Right lobe of liver (tissue), 6 donors: Measurements from ENCODE around the gene PTGDR2. TPM values are rescaled to one million over a fixed set of nuclear protein-coding genes. Genes with fewer than 3 reads are reported as not detected.

Experiments
- ATAC-seq, 4 donors: fragments of 200-7000 bp; cut with Tn5 transposase; one replicate each; pipeline ENCODE4 v1.9.1; 2020; ENCODE audit warnings: mild to moderate bottlenecking in 4 of 4, moderate library complexity in 4 of 4
- DNase-seq, 3 donors: peaks; one replicate each; pipeline ENCODE4 v3.0.0-alpha.2; 2020
- H3K27ac ChIP-seq, 3 donors: fragments of 200-600 bp; one replicate each; pipeline ENCODE4 v1.8.0; 2022
- H3K27me3 ChIP-seq, 2 donors: fragments of 200-600 bp; one replicate each; pipeline ENCODE4 v1.8.0; 2022
- H3K36me3 ChIP-seq, 4 donors: fragments of 200-600 bp; sonication (generic) in 1 of 4; one replicate each; pipeline versions ENCODE4 v1.5.1 to v1.8.0; 2017 to 2022; ENCODE audit warnings: control low read depth in 1 of 4
- H3K4me1 ChIP-seq, 4 donors: fragments of 200-600 bp; sonication (generic) in 1 of 4; one replicate each; pipeline versions ENCODE4 v1.5.1 to v1.8.0; 2017 to 2022; ENCODE audit warnings: control low read depth in 1 of 4
- H3K4me3 ChIP-seq, 3 donors: fragments of 200-600 bp; one replicate each; pipeline ENCODE4 v1.8.0; 2022
- H3K9me3 ChIP-seq, 4 donors: fragments of 200-600 bp; sonication (generic) in 1 of 4; one replicate each; pipeline versions ENCODE4 v1.5.1 to v1.8.0; 2017 to 2022; ENCODE audit warnings: control low read depth in 1 of 4
- POLR2A ChIP-seq: fragments of 450-650 bp; IDR thresholded peaks from one replicate; pipeline ENCODE4 v1.6.1; 2017; ENCODE audit warnings: antibody characterized with exemption, mild to moderate bottlenecking
- whole genome bisulfite sequencing: methylation state at CpG from one replicate; pipeline ENCODE4 v1.1.6; 2018; ENCODE audit warnings: low coverage, low lambda C conversion rate; ENCODE audit not compliant: insufficient coverage; ENCODE audit errors: missing lambda C conversion rate; 5-methylcytosine and 5-hydroxymethylcytosine counted together
- intact Hi-C, 2 donors: fragments of 100-400 bp; cut with DNase I; formaldehyde crosslinking; loops; one replicate each; pipeline versions ENCODE4 v1.11.2 to v1.14.1; 2022
- total RNA-seq, 6 experiments: library from RNA; depleted of rRNA in 2 of 6; stranded (reverse); fragments of >200 nt in 2 of 6; fragmentation: NEBNext Ultra II Directional in 3 of 6; extraction: Animal tissue kit (Norgen Biotek cat#: 25700) in 3 of 6; gene quantifications; one replicate each; pipeline versions ENCODE4 v1.1.0 to v1.2.4, GENCODE V29; 2016 to 2023
- TF ChIP-seq, protein P1 (sequence below), 4 donors: fragments of 200-600 bp in 3 of 4; fragments of 450-650 bp in 1 of 4; IDR thresholded peaks; one replicate each; pipeline versions ENCODE4 v1.5.1 to v1.8.0; 2016 to 2022; ENCODE audit warnings: antibody characterized with exemption in 4 of 4, mild to moderate bottlenecking in 2 of 4
- donor health status: DM: no; HTN: yes; CAD: no.
- donor health status: DM: no; HTN: no; CAD: no.
- donor health status: DM: no; HTN: no; CAD: no.
- donor health status: DM: no; HTN: yes; CAD: no.
- donor health status: DM: no; HTN: yes; CAD: no.

The PTGDR2 gene
- total RNA-seq, 6 experiments from 2014 or later = 0.07 to 0.18 (median 0.12) TPM; not detected in 1

- intact Hi-C loops = loop anchor here in 1 of 2 donors (5.0 kb wide), 1 partner anchor 52 kb away; no protein-coding TSS in a partner anchor
- ATAC-seq = no peak
- no peaks in the 10 kb centered on the region for H3K27me3 ChIP-seq
- H3K36me3 ChIP-seq = peaks cover 0 to 3% (median 0%) of the 10 kb centered on the region in 4 donors
- TF ChIP-seq, protein P1, sequence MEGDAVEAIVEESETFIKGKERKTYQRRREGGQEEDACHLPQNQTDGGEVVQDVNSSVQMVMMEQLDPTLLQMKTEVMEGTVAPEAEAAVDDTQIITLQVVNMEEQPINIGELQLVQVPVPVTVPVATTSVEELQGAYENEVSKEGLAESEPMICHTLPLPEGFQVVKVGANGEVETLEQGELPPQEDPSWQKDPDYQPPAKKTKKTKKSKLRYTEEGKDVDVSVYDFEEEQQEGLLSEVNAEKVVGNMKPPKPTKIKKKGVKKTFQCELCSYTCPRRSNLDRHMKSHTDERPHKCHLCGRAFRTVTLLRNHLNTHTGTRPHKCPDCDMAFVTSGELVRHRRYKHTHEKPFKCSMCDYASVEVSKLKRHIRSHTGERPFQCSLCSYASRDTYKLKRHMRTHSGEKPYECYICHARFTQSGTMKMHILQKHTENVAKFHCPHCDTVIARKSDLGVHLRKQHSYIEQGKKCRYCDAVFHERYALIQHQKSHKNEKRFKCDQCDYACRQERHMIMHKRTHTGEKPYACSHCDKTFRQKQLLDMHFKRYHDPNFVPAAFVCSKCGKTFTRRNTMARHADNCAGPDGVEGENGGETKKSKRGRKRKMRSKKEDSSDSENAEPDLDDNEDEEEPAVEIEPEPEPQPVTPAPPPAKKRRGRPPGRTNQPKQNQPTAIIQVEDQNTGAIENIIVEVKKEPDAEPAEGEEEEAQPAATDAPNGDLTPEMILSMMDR (IDR thresholded peaks at IDR 0.05) = no peak
- TF ChIP-seq POLR2A = no peak
- 96% methylated on average over 4 of the region's 29 CpGs for WGBS
- DNase-seq = no peak
- H3K4me3 ChIP-seq = no peak overlapping the region
- no peak overlapping the region for H3K27ac ChIP-seq
- no peaks in the 10 kb centered on the region for H3K9me3 ChIP-seq
- H3K4me1 ChIP-seq = peaks cover 0 to 5% (median 0%) of the 10 kb centered on the region in 4 donors
Observed at GRCh38 chr11:60849641-60850520, 5.9 kb downstream of the PTGDR2 start.

GRCh38 chr11:60848714-60849151, 7.0 kb downstream of the PTGDR2 start:
- H3K36me3 ChIP-seq = peaks cover 0 to 3% (median 0%) of the 10 kb centered on the region in 4 donors

DNA sequence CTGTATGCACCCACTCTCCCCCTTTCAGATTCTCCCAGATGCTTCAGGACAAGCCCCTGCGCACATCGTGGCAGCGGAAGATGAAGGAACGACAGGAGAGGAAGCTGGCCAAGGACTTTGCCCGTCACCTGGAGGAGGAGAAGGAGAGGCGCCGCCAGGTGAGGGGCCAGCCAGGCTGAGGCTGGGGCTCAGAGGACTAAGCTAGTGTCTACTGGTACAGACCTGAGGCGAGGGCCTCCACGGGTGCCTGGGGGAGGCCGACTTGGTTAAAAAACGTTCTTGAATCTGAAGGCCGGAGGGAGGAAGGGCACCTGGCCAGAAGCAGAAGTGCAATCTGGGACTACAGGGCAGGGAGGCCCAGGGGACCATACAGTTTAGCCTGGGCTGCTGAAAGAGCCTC, 7.9 kb downstream of the PTGDR2 start:
- Histone ChIP-seq H3K36me3 (peaks cover 0 to 3% (median 0%) of the 10 kb centered on the region in 4 donors), H3K27me3 (no peaks in the 10 kb centered on the region), H3K4me1 (peaks cover 0 to 15% (median 6%) of the 10 kb centered on the region in 4 donors), H3K27ac (no peak overlapping the region), H3K4me3 (no peak overlapping the region), H3K9me3 (no peaks in the 10 kb centered on the region)
- intact Hi-C loops = loop anchor here in 1 of 2 donors (5.0 kb wide), 1 partner anchor 54 kb away; no protein-coding TSS in a partner anchor
- no peak for TF ChIP-seq POLR2A
- TF ChIP-seq, protein P1 (IDR thresholded peaks at IDR 0.05) = no peak
- no CpG with 5 or more reads among the region's 12 CpGs for WGBS
- no peak for DNase-seq
- no peak for ATAC-seq

More at GRCh38 chr11:60848714-60849151, 7.0 kb downstream of the PTGDR2 start:
- no peaks in the 10 kb centered on the region for H3K9me3 ChIP-seq
- H3K4me3 ChIP-seq = no peak overlapping the region
- intact Hi-C loops = loop anchor here in 1 of 2 donors (5.0 kb wide), 1 partner anchor 54 kb away; no protein-coding TSS in a partner anchor
- ATAC-seq (no peak), DNase-seq (no peak)
- 82% methylated on average over 2 of the region's 10 CpGs for WGBS
- H3K27me3 ChIP-seq = no peaks in the 10 kb centered on the region
- peaks cover 0 to 7% (median 2%) of the 10 kb centered on the region in 4 donors for H3K4me1 ChIP-seq
- TF ChIP-seq POLR2A = no peak
- H3K27ac ChIP-seq = no peak overlapping the region

DNA sequence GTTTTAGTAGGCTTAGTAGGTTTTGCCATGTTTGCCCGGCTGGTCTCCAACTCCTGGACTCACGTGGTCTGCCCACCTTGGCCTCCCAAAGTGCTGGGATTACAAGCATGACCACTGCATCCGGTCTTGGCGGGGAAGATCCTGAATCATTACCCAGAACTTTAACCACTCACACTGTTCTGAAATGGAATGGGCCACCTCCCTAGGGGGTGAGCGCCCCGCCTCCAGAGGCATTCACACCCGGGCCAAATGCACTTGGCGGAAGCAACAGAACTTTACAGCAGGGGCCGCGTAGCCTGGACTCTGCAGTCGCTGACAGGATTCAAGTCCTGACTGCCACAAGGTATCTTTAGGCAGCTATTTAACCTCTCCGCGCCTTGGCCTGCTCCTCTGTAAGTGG, 8.5 kb downstream of the PTGDR2 start:
- peaks cover 0 to 18% (median 7%) of the 10 kb centered on the region in 4 donors for H3K4me1 ChIP-seq
- intact Hi-C loops = loop anchor here in 1 of 2 donors (5.0 kb wide), 1 partner anchor 55 kb away; no protein-coding TSS in a partner anchor
- H3K27ac ChIP-seq = no peak overlapping the region
- no peak for ATAC-seq
- no peak overlapping the region for H3K4me3 ChIP-seq
- TF ChIP-seq, protein P1 (IDR thresholded peaks at IDR 0.05) = no peak
- TF ChIP-seq POLR2A = no peak
- no peaks in the 10 kb centered on the region for H3K27me3 ChIP-seq
- peaks cover 0 to 3% (median 0%) of the 10 kb centered on the region in 4 donors for H3K36me3 ChIP-seq
- no peaks in the 10 kb centered on the region for H3K9me3 ChIP-seq
- 77% methylated on average over 7 of the region's 13 CpGs for WGBS
- no peak for DNase-seq

- H3K27ac ChIP-seq = no peak overlapping the region
- intact Hi-C loops = loop anchor here in 1 of 2 donors (5.0 kb wide), 1 partner anchor 57 kb away; no protein-coding TSS in a partner anchor
- no peak overlapping the region for H3K4me3 ChIP-seq
- DNase-seq (no peak), ATAC-seq (no peak)
- no peaks in the 10 kb centered on the region for H3K27me3 ChIP-seq
- no peak for TF ChIP-seq POLR2A
- TF ChIP-seq, protein P1 (IDR thresholded peaks at IDR 0.05) = no peak
- peaks cover 0 to 18% (median 7%) of the 10 kb centered on the region in 4 donors for H3K4me1 ChIP-seq
- H3K9me3 ChIP-seq = no peaks in the 10 kb centered on the region
- WGBS = 87% methylated on average over 3 of the region's 8 CpGs
- H3K36me3 ChIP-seq = peaks cover 0 to 3% (median 0%) of the 10 kb centered on the region in 4 donors
Observed at GRCh38 chr11:60845338-60845737, 10.4 kb downstream of the PTGDR2 start.
